22Rv1 (cell line): Measurements from ENCODE around the gene IPO8.

Source experiments
- H3K27ac ChIP-seq: fragments of 450-650 bp; 2 replicates; pipeline ENCODE4 v1.5.1; 2017
- ZFX ChIP-seq: fragments of 450-650 bp; IDR thresholded peaks from 2 replicates; pipeline ENCODE4 v1.6.1; 2017; ENCODE audit warnings: antibody characterized with exemption, borderline replicate concordance
- TF ChIP-seq, protein P1 (sequence below): fragments of 450-650 bp; IDR thresholded peaks from 2 replicates; pipeline ENCODE4 v1.5.1; 2017; ENCODE audit warnings: mild to moderate bottlenecking

The IPO8 gene

DNA sequence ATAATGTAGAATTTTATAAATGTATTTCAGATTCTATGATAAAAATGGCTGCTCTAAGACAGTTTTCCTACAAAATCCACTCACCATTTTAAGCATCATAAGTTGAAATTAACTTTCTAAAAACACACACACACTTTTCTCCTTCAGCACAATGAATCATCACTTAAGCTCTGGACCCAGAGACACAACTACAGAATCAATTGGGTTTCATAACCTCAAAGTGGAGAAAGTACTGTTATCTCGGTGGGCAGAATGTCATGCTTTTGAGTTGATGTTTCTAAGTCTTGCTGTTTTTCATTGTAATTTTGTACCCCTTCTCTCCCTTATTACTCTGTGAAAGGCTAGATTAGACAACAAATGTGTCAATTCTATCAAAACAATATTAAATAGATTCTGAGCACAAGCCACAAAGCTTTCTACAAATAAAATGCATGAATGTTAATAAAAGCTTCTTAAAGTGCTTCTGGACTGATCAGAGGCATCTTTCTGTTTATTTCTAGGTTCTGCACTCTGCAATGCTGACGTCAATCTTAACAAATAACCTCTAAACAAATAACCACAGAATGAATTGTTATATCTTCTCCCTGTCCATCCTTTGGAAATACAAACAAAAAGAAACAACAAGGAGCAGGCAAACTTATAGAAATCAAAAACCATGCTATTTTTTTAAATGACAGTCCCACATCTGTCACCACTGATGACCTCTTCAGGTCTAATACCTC is 8.2 kb downstream of the IPO8 start:
- no peak overlapping the region for H3K27ac ChIP-seq
- TF ChIP-seq ZFX, result no peak
- TF ChIP-seq, protein P1, sequence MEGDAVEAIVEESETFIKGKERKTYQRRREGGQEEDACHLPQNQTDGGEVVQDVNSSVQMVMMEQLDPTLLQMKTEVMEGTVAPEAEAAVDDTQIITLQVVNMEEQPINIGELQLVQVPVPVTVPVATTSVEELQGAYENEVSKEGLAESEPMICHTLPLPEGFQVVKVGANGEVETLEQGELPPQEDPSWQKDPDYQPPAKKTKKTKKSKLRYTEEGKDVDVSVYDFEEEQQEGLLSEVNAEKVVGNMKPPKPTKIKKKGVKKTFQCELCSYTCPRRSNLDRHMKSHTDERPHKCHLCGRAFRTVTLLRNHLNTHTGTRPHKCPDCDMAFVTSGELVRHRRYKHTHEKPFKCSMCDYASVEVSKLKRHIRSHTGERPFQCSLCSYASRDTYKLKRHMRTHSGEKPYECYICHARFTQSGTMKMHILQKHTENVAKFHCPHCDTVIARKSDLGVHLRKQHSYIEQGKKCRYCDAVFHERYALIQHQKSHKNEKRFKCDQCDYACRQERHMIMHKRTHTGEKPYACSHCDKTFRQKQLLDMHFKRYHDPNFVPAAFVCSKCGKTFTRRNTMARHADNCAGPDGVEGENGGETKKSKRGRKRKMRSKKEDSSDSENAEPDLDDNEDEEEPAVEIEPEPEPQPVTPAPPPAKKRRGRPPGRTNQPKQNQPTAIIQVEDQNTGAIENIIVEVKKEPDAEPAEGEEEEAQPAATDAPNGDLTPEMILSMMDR, result no peak

GRCh38 chr12:30679241-30679640 is 16.4 kb downstream of the IPO8 start:
- H3K27ac ChIP-seq, result no peak overlapping the region
- TF ChIP-seq, protein P1, result no peak
- no peak for TF ChIP-seq ZFX

- H3K27ac ChIP-seq, result no peak overlapping the region
- no peak for TF ChIP-seq ZFX
- TF ChIP-seq, protein P1, result no peak
Observed at GRCh38 chr12:30678221-30678620, 17.4 kb downstream of the IPO8 start.

DNA sequence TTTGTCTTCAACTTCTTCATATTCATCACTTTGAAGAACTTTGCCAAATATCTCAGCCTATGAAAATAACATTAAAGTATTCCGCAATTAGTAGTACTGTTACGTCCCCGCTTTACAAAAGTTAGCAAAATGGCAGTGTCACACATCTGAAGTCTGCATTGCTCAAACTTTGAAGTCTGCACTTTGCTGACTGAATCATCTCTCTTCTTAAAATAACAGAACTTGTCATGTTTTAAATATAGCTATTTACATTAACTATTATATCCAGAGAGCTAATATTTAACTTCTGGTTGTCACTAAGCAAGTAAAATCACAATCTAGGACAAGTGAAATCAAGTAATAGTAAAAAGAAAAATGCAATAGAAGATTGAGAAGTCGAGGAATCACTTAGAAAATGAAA is 34.5 kb downstream of the IPO8 start:
- TF ChIP-seq, protein P1, result no peak
- no peak for TF ChIP-seq ZFX
- no peak overlapping the region for H3K27ac ChIP-seq

DNA sequence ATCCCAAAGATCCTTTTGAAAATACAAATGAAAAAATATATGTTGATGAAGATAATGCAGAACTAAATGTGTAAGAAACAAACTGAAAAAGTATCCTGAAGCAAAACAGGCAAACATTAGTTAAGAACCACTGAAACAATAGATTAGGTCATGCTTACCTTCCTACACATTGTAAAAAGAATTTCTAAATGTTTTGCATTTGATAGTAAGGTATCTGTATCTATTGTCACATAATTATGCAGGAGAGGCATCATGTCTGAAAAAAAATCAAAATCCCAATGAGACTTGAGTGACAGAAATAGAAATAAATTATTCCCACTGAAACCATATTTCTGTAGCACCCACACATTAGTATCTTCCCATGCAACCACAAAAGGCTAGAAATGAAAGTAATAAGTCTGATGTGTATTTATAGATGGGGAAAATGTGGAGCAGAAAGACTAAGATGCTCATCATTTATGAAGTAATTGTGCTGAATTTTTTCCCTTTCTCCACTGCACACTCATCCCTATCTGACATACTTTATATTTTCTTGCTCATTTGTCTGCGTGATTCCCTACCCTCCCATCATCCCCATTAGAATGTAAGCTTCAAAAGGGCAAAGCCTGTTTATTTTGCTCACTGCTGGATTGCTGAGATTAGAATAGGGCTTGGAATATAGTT is 43.5 kb downstream of the IPO8 start:
- H3K27ac ChIP-seq, result no peak overlapping the region
- TF ChIP-seq, protein P1, result no peak
- no peak for TF ChIP-seq ZFX

- no peak overlapping the region for H3K27ac ChIP-seq
- TF ChIP-seq, protein P1, result no peak
- TF ChIP-seq ZFX, result no peak
Observed at GRCh38 chr12:30646821-30647220, 48.8 kb downstream of the IPO8 start.

- TF ChIP-seq, protein P1, result no peak
- TF ChIP-seq ZFX, result no peak
- H3K27ac ChIP-seq, result no peak overlapping the region
Observed at GRCh38 chr12:30643366-30643765, 52.3 kb downstream of the IPO8 start.
